Panc1 (cell line): ENCODE results near the gene ZNF785. TPM values are rescaled to one million over a fixed set of nuclear protein-coding genes. Genes with fewer than 3 reads are reported as not detected.

ENCODE experiments used
- total RNA-seq: library from RNA; stranded (reverse); gene quantifications from one replicate; pipeline ENCODE4 v1.2.1, GENCODE V29; 2021; ENCODE audit not compliant: unreplicated experiment

Gene ZNF785
- total RNA-seq, 1 experiment from 2014 or later, result 6.2 TPM

Other genes starting within 250 kb of the ZNF785 start
- 90.7 TPM for gene CD2BP2, start 230.4 kb downstream of the ZNF785 start, total RNA-seq
- gene TBC1D10B, start 215.2 kb downstream of the ZNF785 start, total RNA-seq, result 52.6 TPM
- not detected for gene MYL11, start 210.9 kb downstream of the ZNF785 start, total RNA-seq
- 1.7 TPM for gene SEPTIN1, start 203.1 kb downstream of the ZNF785 start, total RNA-seq
- 16.6 TPM for gene ZNF48, start 190.3 kb downstream of the ZNF785 start, total RNA-seq
- gene ZNF771, start 178.1 kb downstream of the ZNF785 start, total RNA-seq, result 14.4 TPM
- gene DCTPP1, start 155.7 kb downstream of the ZNF785 start, total RNA-seq, result 120 TPM
- gene SEPHS2, start 139.8 kb downstream of the ZNF785 start, total RNA-seq, result 68.5 TPM
- 0.54 TPM for gene ITGAL, start 113.0 kb downstream of the ZNF785 start, total RNA-seq
- 68.3 TPM for gene ZNF768, start 59.1 kb downstream of the ZNF785 start, total RNA-seq
- gene ZNF747, start 50.8 kb downstream of the ZNF785 start, total RNA-seq, result 10.9 TPM
- gene ZNF764, start 27.3 kb downstream of the ZNF785 start, total RNA-seq, result 16.7 TPM
- gene ZNF688, start 14.0 kb downstream of the ZNF785 start, total RNA-seq, result 7.7 TPM
- 16.5 TPM for gene ZNF689, start 24.7 kb upstream of the ZNF785 start, total RNA-seq
- 77.6 TPM for gene PRR14, start 65.3 kb upstream of the ZNF785 start, total RNA-seq
- 103 TPM for gene FBRS, start 72.7 kb upstream of the ZNF785 start, total RNA-seq
- 73.6 TPM for gene SRCAP, start 113.5 kb upstream of the ZNF785 start, total RNA-seq
- gene PHKG2, start 162.7 kb upstream of the ZNF785 start, total RNA-seq, result 43.1 TPM
- 21.0 TPM for gene CFAP119, start 176.4 kb upstream of the ZNF785 start, total RNA-seq
- 114 TPM for gene RNF40, start 176.6 kb upstream of the ZNF785 start, total RNA-seq
- 19.2 TPM for gene ZNF629, start 201.5 kb upstream of the ZNF785 start, total RNA-seq